Body of pancreas (tissue), 4 donors: ENCODE results near the gene MYH15. TPM values are rescaled to one million over a fixed set of nuclear protein-coding genes. Genes with fewer than 3 reads are reported as not detected.

Experiments used
- ATAC-seq: fragments of 150-250 bp; one replicate; pipeline ENCODE4 v1.9.1; 2016
- DNase-seq, 4 donors: peaks; one replicate each; pipeline ENCODE4 v3.0.0-alpha.2; 2019
- H3K27ac ChIP-seq, 4 donors: fragments of 200-600 bp; sonication (generic); 1 replicate in 3 of 4; 2 replicates in 1 of 4; pipeline versions ENCODE4 v1.5.1 to v1.6.1; 2016 to 2019; ENCODE audit warnings: mild to moderate bottlenecking in 1 of 4, mixed read lengths in 1 of 4, moderate library complexity in 1 of 4
- H3K27me3 ChIP-seq, 2 donors: fragments of 200-600 bp; sonication (generic); one replicate each; pipeline ENCODE4 v1.6.0; 2016; ENCODE audit warnings: mild to moderate bottlenecking in 1 of 2
- H3K36me3 ChIP-seq, 2 donors: fragments of 200-600 bp; sonication (generic); replicated peaks in 1 of 2; 2 replicates each; pipeline ENCODE4 v1.5.1; 2016; ENCODE audit warnings: low read depth in 2 of 2; ENCODE audit not compliant: insufficient read depth in 1 of 2
- H3K4me1 ChIP-seq: fragments of 200-600 bp; sonication (generic); one replicate; pipeline ENCODE4 v1.6.0; 2016
- H3K4me3 ChIP-seq, 2 donors: fragments of 200-600 bp; sonication (generic); 1 replicate in 1 of 2; 2 replicates in 1 of 2; pipeline ENCODE4 v1.5.1; 2016 to 2019
- H3K9me3 ChIP-seq, 3 donors: fragments of 200-600 bp; sonication (generic); 1 replicate in 2 of 3; 2 replicates in 1 of 3; pipeline ENCODE4 v1.5.1; 2016
- CTCF ChIP-seq, 7 experiments: fragments of 450-650 bp in 4 of 7; fragments of 200-600 bp in 3 of 7; sonication (generic) in 3 of 7; IDR thresholded peaks; one replicate each; pipeline ENCODE4 v1.5.1; 2016 to 2019; ENCODE audit warnings: antibody characterized with exemption in 7 of 7
- POLR2A ChIP-seq, 3 donors: fragments of 450-650 bp; IDR thresholded peaks; one replicate each; pipeline ENCODE4 v1.6.1; 2016; ENCODE audit warnings: antibody characterized with exemption in 3 of 3, mild to moderate bottlenecking in 2 of 3
- WGBS, 2 donors: methylation state at CpG; one replicate each; pipeline ENCODE4 v1.1.5; 2017; 5-methylcytosine and 5-hydroxymethylcytosine counted together
- intact Hi-C: fragments of 100-400 bp; cut with DNase I; formaldehyde crosslinking; loops from one replicate; pipeline ENCODE4 v1.15.1; 2023
- total RNA-seq, 2 donors: library from RNA; depleted of rRNA; stranded (reverse); fragments of >200 nt; gene quantifications; one replicate each; pipeline ENCODE4 v1.1.0, GENCODE V29; 2016

Gene MYH15
- total RNA-seq, 2 donors from 2014 or later, result not detected

GRCh38 chr3:108352176-108352575, 158.2 kb downstream of the MYH15 start:
- no peaks in the 10 kb centered on the region for H3K4me1 ChIP-seq

GRCh38 chr3:108346301-108347227, 163.8 kb downstream of the MYH15 start:
- Histone ChIP-seq H3K4me3 (no peak overlapping the region), H3K9me3 (no peaks in the 10 kb centered on the region), H3K36me3 (no peaks in the 10 kb centered on the region), H3K4me1 (peaks cover 33% of the 10 kb centered on the region), H3K27ac (peak overlapping the region; percentile 71 to 81 (median 76)), H3K27me3 (no peaks in the 10 kb centered on the region)
- ATAC-seq (no peak), DNase-seq (no peak)
- TF ChIP-seq CTCF (IDR thresholded peaks at IDR 0.05) (no peak), POLR2A (IDR thresholded peaks at IDR 0.05) (no peak)
- intact Hi-C loops, result no loop called here
- 83% methylated on average over 5 of the region's 5 CpGs for WGBS, 2 donors

More at GRCh38 chr3:108352176-108352575, 158.2 kb downstream of the MYH15 start:
- ATAC-seq, result no peak
- 60 to 76% methylated on average over 3 of the region's 3 CpGs for WGBS, 2 donors
- Histone ChIP-seq H3K4me3 (no peak overlapping the region), H3K27ac (no peak overlapping the region), H3K27me3 (no peaks in the 10 kb centered on the region), H3K36me3 (no peaks in the 10 kb centered on the region), H3K9me3 (no peaks in the 10 kb centered on the region)
- intact Hi-C loops, result no loop called here
- TF ChIP-seq POLR2A (IDR thresholded peaks at IDR 0.05) (no peak), CTCF (IDR thresholded peaks at IDR 0.05) (no peak)
- no peak for DNase-seq

- Histone ChIP-seq H3K4me1 (peaks cover 33% of the 10 kb centered on the region), H3K36me3 (no peaks in the 10 kb centered on the region), H3K27me3 (no peaks in the 10 kb centered on the region), H3K9me3 (no peaks in the 10 kb centered on the region), H3K4me3 (no peak overlapping the region), H3K27ac (peak overlapping the region; percentile 71 to 81 (median 76))
- DNase-seq (peak; percentile 86 to 92 (median 91)), ATAC-seq (peak; percentile 97)
- 20 to 38% methylated on average over 6 of the region's 6 CpGs for WGBS, 2 donors
- TF ChIP-seq CTCF (IDR thresholded peaks at IDR 0.05) (peak in 4 of 7 experiments; percentile 17 to 35 (median 32)), POLR2A (IDR thresholded peaks at IDR 0.05) (peak in 1 of 3 donors; percentile 17)
- intact Hi-C loops, result no loop called here
Measured at GRCh38 chr3:108345492-108346205, 164.7 kb downstream of the MYH15 start.

GRCh38 chr3:108343491-108343890, 166.9 kb downstream of the MYH15 start:
- H3K9me3 ChIP-seq, result no peaks in the 10 kb centered on the region
- peak overlapping the region in 3 of 4 donors; percentile 3 to 44 (median 26) for H3K27ac ChIP-seq
- DNase-seq, result no peak
- no peak for TF ChIP-seq POLR2A (IDR thresholded peaks at IDR 0.05)
- no peak for TF ChIP-seq CTCF (IDR thresholded peaks at IDR 0.05)
- 37 to 50% methylated on average over 4 of the region's 4 CpGs for WGBS, 2 donors
- H3K4me1 ChIP-seq, result peaks cover 48% of the 10 kb centered on the region
- no peaks in the 10 kb centered on the region for H3K36me3 ChIP-seq
- ATAC-seq, result no peak
- no peak overlapping the region for H3K4me3 ChIP-seq
- no peaks in the 10 kb centered on the region for H3K27me3 ChIP-seq
- intact Hi-C loops, result no loop called here
